Spleen (tissue), 11 donors: ENCODE results near the gene TTLL9. TPM values are rescaled to one million over a fixed set of nuclear protein-coding genes. Genes with fewer than 3 reads are reported as not detected.

Experiments
- DNase-seq: peaks from one replicate; pipeline ENCODE4 v3.0.0-alpha.2; 2020
- H3K27ac ChIP-seq, 8 donors: fragments of 200-600 bp; sonication (generic) in 7 of 8; 1 replicate in 4 of 8; 2 replicates in 4 of 8; pipeline versions ENCODE4 v1.5.0 to v1.8.0; 2016 to 2021; ENCODE audit warnings: inconsistent platforms in 4 of 8, mild to moderate bottlenecking in 4 of 8, moderate library complexity in 1 of 8
- H3K27me3 ChIP-seq, 7 donors: fragments of 200-600 bp; sonication (generic) in 6 of 7; replicated peaks in 1 of 7; 1 replicate in 4 of 7; 2 replicates in 3 of 7; pipeline versions ENCODE4 v1.5.0 to v1.8.0; 2016 to 2021; ENCODE audit warnings: inconsistent platforms in 3 of 7, mild to moderate bottlenecking in 1 of 7
- H3K36me3 ChIP-seq, 6 donors: fragments of 200-600 bp; sonication (generic) in 5 of 6; 1 replicate in 4 of 6; 2 replicates in 2 of 6; pipeline versions ENCODE4 v1.5.0 to v1.8.0; 2016 to 2021; ENCODE audit warnings: inconsistent platforms in 2 of 6
- H3K4me1 ChIP-seq, 6 donors: fragments of 200-600 bp; sonication (generic) in 5 of 6; 1 replicate in 3 of 6; 2 replicates in 3 of 6; pipeline versions ENCODE4 v1.5.0 to v1.8.0; 2016 to 2021; ENCODE audit warnings: inconsistent platforms in 3 of 6
- H3K4me3 ChIP-seq, 8 donors: fragments of 200-600 bp; sonication (generic) in 7 of 8; 1 replicate in 4 of 8; 2 replicates in 4 of 8; pipeline versions ENCODE4 v1.5.0 to v1.8.0; 2016 to 2021; ENCODE audit warnings: inconsistent platforms in 4 of 8, mild to moderate bottlenecking in 4 of 8, moderate library complexity in 2 of 8
- H3K9me3 ChIP-seq, 8 donors: fragments of 200-600 bp; sonication (generic) in 7 of 8; 1 replicate in 4 of 8; 2 replicates in 4 of 8; pipeline versions ENCODE4 v1.5.0 to v1.8.0; 2016 to 2021; ENCODE audit warnings: inconsistent platforms in 4 of 8
- CTCF ChIP-seq, 11 experiments: fragments of 200-600 bp in 7 of 11; fragments of 450-650 bp in 4 of 11; sonication (generic) in 4 of 11; IDR thresholded peaks in 8 of 11; conservative IDR thresholded peaks in 3 of 11; 1 replicate in 7 of 11; 2 replicates in 4 of 11; pipeline versions ENCODE4 v1.4.0 to v1.8.0; 2016 to 2021; ENCODE audit warnings: antibody characterized with exemption in 11 of 11, inconsistent platforms in 4 of 11, mild to moderate bottlenecking in 1 of 11
- POLR2A ChIP-seq, 3 donors: fragments of 450-650 bp; IDR thresholded peaks; one replicate each; pipeline ENCODE4 v1.5.1; 2017; ENCODE audit warnings: antibody characterized with exemption in 3 of 3, mild to moderate bottlenecking in 1 of 3
- POLR2AphosphoS5 ChIP-seq, 3 donors: sonication (generic); formaldehyde crosslinking; IDR thresholded peaks; one replicate each; pipeline ENCODE4 v1.5.1; 2017; ENCODE audit warnings: antibody characterized with exemption in 3 of 3
- WGBS, 5 donors: extraction: QIAGEN DNeasy Blood & Tissue Kit in 3 of 5; methylation state at CpG; one replicate each; pipeline versions ENCODE4 v1.1.5 to v1.1.7; 2013 to 2018; 5-methylcytosine and 5-hydroxymethylcytosine counted together
- intact Hi-C: fragments of 100-400 bp; cut with DNase I; formaldehyde crosslinking; loops from one replicate; pipeline ENCODE4 v1.15.0; 2023; ENCODE audit warnings: low total_unique reads
- polyA plus RNA-seq, 3 donors: library from polyadenylated mRNA; stranded (reverse); fragments of 200-250 nt; gene quantifications; one replicate each; pipeline ENCODE4 v1.2.1, GENCODE V29; 2013
- total RNA-seq, 7 donors: library from RNA; depleted of rRNA in 3 of 7; stranded (reverse); fragments of >200 nt in 3 of 7; fragmentation: NEBNext Ultra II Directional in 4 of 7; extraction: Animal tissue kit (Norgen Biotek cat#: 25700) in 4 of 7; gene quantifications; one replicate each; pipeline versions ENCODE4 v1.1.0 to v1.2.1, GENCODE V29; 2016 to 2021
- donor health status: healthy with polysubstance abuse.
- donor health status: DM: no; HTN: no; CAD: no; lungs with moderate emphysema.
- donor health status: DM: no; HTN: no; CAD: no.
- donor health status: Bipolar disorder and iron deficiency.
- donor health status: healthy.
- donor health status: DM: no; HTN: no; CAD: no.
- donor health status: DM: yes; HTN: yes; CAD: no.

Gene TTLL9
- total and polyA plus RNA-seq, 10 donors: 0.22 to 0.79 (median 0.33) TPM

- intact Hi-C loops: no loop called here
- 89 to 96% (median 92%) methylated on average over 6 of the region's 6 CpGs for WGBS, 5 donors
- H3K4me3 ChIP-seq: no peak overlapping the region
- no peaks in the 10 kb centered on the region for H3K27me3 ChIP-seq
- no peaks in the 10 kb centered on the region for H3K36me3 ChIP-seq
- TF ChIP-seq POLR2A (IDR thresholded peaks at IDR 0.05): no peak
- no peak for TF ChIP-seq CTCF (IDR thresholded peaks at IDR 0.05 in 8 of 11, conservative IDR thresholded peaks at IDR 0.05 in 3 of 11)
- TF ChIP-seq POLR2AphosphoS5 (IDR thresholded peaks at IDR 0.05): no peak
- no peaks in the 10 kb centered on the region for H3K4me1 ChIP-seq
- H3K27ac ChIP-seq: no peak overlapping the region
- no peaks in the 10 kb centered on the region for H3K9me3 ChIP-seq
- DNase-seq: no peak
These were observed 31.2 kb downstream of the TTLL9 start for GRCh38 chr20:31901615-31902014.

GRCh38 chr20:31903627-31904386, 33.4 kb downstream of the TTLL9 start:
- H3K4me3 ChIP-seq: no peak overlapping the region
- intact Hi-C loops: no loop called here
- no peaks in the 10 kb centered on the region for H3K27me3 ChIP-seq
- 28 to 41% (median 35%) methylated on average over 1 of the region's 1 CpG for WGBS, 5 donors
- no peaks in the 10 kb centered on the region for H3K36me3 ChIP-seq
- no peak overlapping the region for H3K27ac ChIP-seq
- H3K9me3 ChIP-seq: no peaks in the 10 kb centered on the region
- TF ChIP-seq CTCF (IDR thresholded peaks at IDR 0.05 in 8 of 11, conservative IDR thresholded peaks at IDR 0.05 in 3 of 11) (no peak), POLR2A (IDR thresholded peaks at IDR 0.05) (no peak), POLR2AphosphoS5 (IDR thresholded peaks at IDR 0.05) (no peak)
- DNase-seq: no peak
- no peaks in the 10 kb centered on the region for H3K4me1 ChIP-seq

DNA sequence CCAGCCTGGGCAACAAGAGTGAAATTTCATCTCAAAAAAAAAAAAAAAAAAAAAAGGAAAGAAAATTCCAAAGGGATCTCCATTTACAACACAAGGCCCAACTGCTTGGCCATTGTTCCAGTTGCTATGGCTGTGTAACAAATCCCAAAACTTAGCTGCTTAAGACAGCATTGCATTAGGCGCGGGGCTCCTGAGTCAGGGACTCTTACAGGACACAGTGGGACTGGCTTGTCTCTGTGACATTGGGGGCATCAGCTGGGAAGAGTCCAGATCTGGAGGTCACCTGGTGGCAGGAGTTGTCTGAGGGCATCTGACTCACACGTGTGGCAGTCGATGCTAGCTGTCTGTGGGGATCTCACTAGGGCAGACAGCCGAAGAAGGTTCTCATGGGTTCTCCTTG, 35.6 kb downstream of the TTLL9 start:
- H3K9me3 ChIP-seq: no peaks in the 10 kb centered on the region
- no peaks in the 10 kb centered on the region for H3K4me1 ChIP-seq
- WGBS, 5 donors: 74 to 88% (median 82%) methylated on average over 4 to 5 of the region's 5 CpGs
- no peak for DNase-seq
- intact Hi-C loops: no loop called here
- H3K36me3 ChIP-seq: no peaks in the 10 kb centered on the region
- no peak overlapping the region for H3K4me3 ChIP-seq
- TF ChIP-seq CTCF (IDR thresholded peaks at IDR 0.05 in 8 of 11, conservative IDR thresholded peaks at IDR 0.05 in 3 of 11): no peak
- H3K27ac ChIP-seq: no peak overlapping the region
- H3K27me3 ChIP-seq: no peaks in the 10 kb centered on the region

DNA sequence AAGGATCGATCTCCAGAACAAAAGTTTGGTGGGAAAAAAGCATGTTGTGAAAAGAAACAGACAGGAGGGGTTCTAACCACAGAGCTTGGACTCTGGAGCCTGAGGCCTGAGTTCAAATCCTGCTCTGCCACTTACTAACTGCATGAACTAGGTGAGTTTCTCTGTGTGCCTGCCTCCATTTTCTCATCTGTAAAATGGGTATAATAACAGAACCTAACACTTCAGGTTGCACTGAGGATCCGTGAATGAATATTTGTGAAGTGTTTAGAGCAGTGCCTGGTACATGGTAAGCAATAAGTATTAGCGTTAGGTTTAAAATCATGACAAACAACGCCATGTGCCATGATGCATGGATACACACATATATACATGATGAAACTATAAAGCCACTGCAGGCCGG, 36.6 kb downstream of the TTLL9 start:
- DNase-seq: no peak
- intact Hi-C loops: no loop called here
- 87 to 96% (median 93%) methylated on average over 5 of the region's 5 CpGs for WGBS, 5 donors

More for the DNA sequence above, 36.6 kb downstream of the TTLL9 start:
- no peaks in the 10 kb centered on the region for H3K36me3 ChIP-seq
- TF ChIP-seq POLR2AphosphoS5 (IDR thresholded peaks at IDR 0.05) (no peak), CTCF (IDR thresholded peaks at IDR 0.05 in 8 of 11, conservative IDR thresholded peaks at IDR 0.05 in 3 of 11) (no peak), POLR2A (IDR thresholded peaks at IDR 0.05) (no peak)
- no peak overlapping the region for H3K27ac ChIP-seq
- H3K9me3 ChIP-seq: no peaks in the 10 kb centered on the region
- no peaks in the 10 kb centered on the region for H3K4me1 ChIP-seq
- H3K4me3 ChIP-seq: no peak overlapping the region
- H3K27me3 ChIP-seq: no peaks in the 10 kb centered on the region
